Endothelial cell (in vitro differentiated cells): ENCODE measurements around the gene NUDT3. TPM values are rescaled to one million over a fixed set of nuclear protein-coding genes. Genes with fewer than 3 reads are reported as not detected.

Experiments
- DNase-seq: peaks from one replicate; pipeline ENCODE4 v3.0.0; 2021; ENCODE audit warnings: low spot score
- H3K27ac Mint-ChIP-seq: one replicate; pipeline ENCODE4 v1.8.0; 2021; ENCODE audit warnings: mixed read lengths, inconsistent platforms; ENCODE audit not compliant: unreplicated experiment
- H3K27me3 Mint-ChIP-seq: one replicate; pipeline ENCODE4 v1.8.0; 2021; ENCODE audit warnings: mild to moderate bottlenecking, moderate library complexity, mixed read lengths, inconsistent platforms; ENCODE audit not compliant: unreplicated experiment
- H3K36me3 Mint-ChIP-seq: one replicate; pipeline ENCODE4 v1.8.0; 2021; ENCODE audit warnings: mild to moderate bottlenecking, low read depth, mixed read lengths, inconsistent platforms; ENCODE audit not compliant: unreplicated experiment
- H3K4me1 Mint-ChIP-seq: one replicate; pipeline ENCODE4 v1.8.0; 2021; ENCODE audit warnings: mild to moderate bottlenecking, mixed read lengths, inconsistent platforms; ENCODE audit not compliant: unreplicated experiment
- H3K4me3 Mint-ChIP-seq: one replicate; pipeline ENCODE4 v1.8.0; 2021; ENCODE audit warnings: mild to moderate bottlenecking, mixed read lengths, inconsistent platforms; ENCODE audit not compliant: unreplicated experiment
- H3K9me3 Mint-ChIP-seq: one replicate; pipeline ENCODE4 v1.8.0; 2021; ENCODE audit warnings: mixed read lengths, inconsistent platforms; ENCODE audit not compliant: unreplicated experiment
- CTCF ChIP-seq: fragments of 200-600 bp; sonication (generic); IDR thresholded peaks from one replicate; pipeline ENCODE4 v1.5.0; 2021; ENCODE audit warnings: antibody characterized with exemption; ENCODE audit not compliant: unreplicated experiment
- total RNA-seq: library from RNA; stranded (reverse); fragmentation: NEBNext Ultra II Directional; extraction: Animal tissue kit (Norgen Biotek cat#: 25700); gene quantifications from one replicate; pipeline ENCODE4 v1.2.1, GENCODE V29; 2021; ENCODE audit not compliant: unreplicated experiment

The NUDT3 gene
- total RNA-seq, 1 donor from 2014 or later = 52.0 TPM

GRCh38 chr6:34243901-34244884, 148.3 kb downstream of the NUDT3 start:
- Mint-ChIP-seq H3K27ac (peak overlapping the region; percentile 5), H3K36me3 (peaks cover 26% of the 10 kb centered on the region), H3K4me1 (peaks cover 4% of the 10 kb centered on the region), H3K9me3 (no peaks in the 10 kb centered on the region), H3K4me3 (no peak overlapping the region), H3K27me3 (peaks cover 5% of the 10 kb centered on the region)
- no peak for DNase-seq
- peak; percentile 49 for TF ChIP-seq CTCF

- H3K27ac Mint-ChIP-seq = peak overlapping the region; percentile 5
- peaks cover 26% of the 10 kb centered on the region for H3K36me3 Mint-ChIP-seq
- TF ChIP-seq CTCF = no peak
- DNase-seq = no peak
- H3K27me3 Mint-ChIP-seq = peaks cover 10% of the 10 kb centered on the region
- peaks cover 11% of the 10 kb centered on the region for H3K4me1 Mint-ChIP-seq
- no peaks in the 10 kb centered on the region for H3K9me3 Mint-ChIP-seq
- H3K4me3 Mint-ChIP-seq = no peak overlapping the region
Measured at GRCh38 chr6:34243131-34243771, 149.2 kb downstream of the NUDT3 start.

- Mint-ChIP-seq H3K4me1 (peaks cover 12% of the 10 kb centered on the region), H3K27ac (no peak overlapping the region), H3K27me3 (peaks cover 11% of the 10 kb centered on the region), H3K4me3 (no peak overlapping the region), H3K9me3 (no peaks in the 10 kb centered on the region), H3K36me3 (peaks cover 26% of the 10 kb centered on the region)
- no peak for TF ChIP-seq CTCF
- no peak for DNase-seq
Measured at GRCh38 chr6:34242252-34243130, 150.0 kb downstream of the NUDT3 start.

GRCh38 chr6:34241351-34242215, 150.9 kb downstream of the NUDT3 start:
- Mint-ChIP-seq H3K4me1 (peaks cover 12% of the 10 kb centered on the region), H3K27ac (no peak overlapping the region), H3K36me3 (peaks cover 26% of the 10 kb centered on the region), H3K27me3 (peaks cover 11% of the 10 kb centered on the region), H3K4me3 (no peak overlapping the region), H3K9me3 (no peaks in the 10 kb centered on the region)
- TF ChIP-seq CTCF = no peak
- no peak for DNase-seq
